Bronchial epithelial cell (primary cell): ENCODE results near the gene ADAM12. TPM values are rescaled to one million over a fixed set of nuclear protein-coding genes. Genes with fewer than 3 reads are reported as not detected.

ENCODE experiments used
- DNase-seq: peaks from one replicate; pipeline ENCODE4 v3.0.0-alpha.2; 2010; ENCODE audit warnings: low read depth
- FAIRE-seq: peaks from 2 replicates; lab custom pipeline; 2011; peaks lifted over from hg19 to GRCh38; lab: Jason Lieb, UNC
- H3K27me3 ChIP-seq: 2 replicates; pipeline ENCODE4 v1.5.1; 2011; ENCODE audit warnings: low read length; ENCODE audit not compliant: control insufficient read depth, insufficient read depth
- H3K36me3 ChIP-seq: 2 replicates; pipeline ENCODE4 v1.5.1; 2011; ENCODE audit warnings: low read length; ENCODE audit not compliant: control insufficient read depth, insufficient read depth
- H3K4me3 ChIP-seq: 2 replicates; pipeline ENCODE4 v1.5.1; 2011; ENCODE audit warnings: mild to moderate bottlenecking, low read depth, low read length, control low read depth
- total RNA-seq: library from RNA; depleted of rRNA; stranded (reverse); fragments of >200 nt; gene quantifications from 2 replicates; pipeline ENCODE4 v1.2.1, GENCODE V29; 2014
- TF ChIP-seq, protein P1 (sequence below): IDR thresholded peaks from 2 replicates; pipeline ENCODE4 v1.5.1; 2011; ENCODE audit warnings: mild to moderate bottlenecking, moderate library complexity, low read length, control low read depth, inconsistent platforms; ENCODE audit not compliant: insufficient read depth, severe bottlenecking

ADAM12 gene
- total RNA-seq, 1 donor from 2014 or later = 1.8 TPM

DNA sequence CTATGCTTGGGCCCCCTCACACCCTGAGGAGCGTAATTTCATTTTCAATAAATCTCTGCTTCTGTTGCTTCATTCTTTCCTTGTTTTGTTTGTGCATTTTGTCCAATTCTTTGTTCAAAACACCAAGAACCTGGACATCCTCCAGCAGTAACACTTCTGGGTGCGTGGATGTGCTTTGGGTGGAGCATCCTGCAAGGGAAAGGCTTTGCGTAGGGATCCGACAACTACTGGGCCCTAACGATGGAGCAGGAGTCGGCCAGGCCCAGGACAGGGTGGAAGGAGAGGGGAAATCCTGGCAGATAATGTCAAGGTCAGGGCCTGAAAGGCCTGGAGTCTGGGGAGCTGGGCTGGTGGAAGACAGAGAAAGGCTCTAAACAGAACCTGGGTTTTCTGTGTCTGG lies 231.8 kb downstream of the ADAM12 start:
- H3K27me3 ChIP-seq = no peaks in the 10 kb centered on the region
- TF ChIP-seq, protein P1, sequence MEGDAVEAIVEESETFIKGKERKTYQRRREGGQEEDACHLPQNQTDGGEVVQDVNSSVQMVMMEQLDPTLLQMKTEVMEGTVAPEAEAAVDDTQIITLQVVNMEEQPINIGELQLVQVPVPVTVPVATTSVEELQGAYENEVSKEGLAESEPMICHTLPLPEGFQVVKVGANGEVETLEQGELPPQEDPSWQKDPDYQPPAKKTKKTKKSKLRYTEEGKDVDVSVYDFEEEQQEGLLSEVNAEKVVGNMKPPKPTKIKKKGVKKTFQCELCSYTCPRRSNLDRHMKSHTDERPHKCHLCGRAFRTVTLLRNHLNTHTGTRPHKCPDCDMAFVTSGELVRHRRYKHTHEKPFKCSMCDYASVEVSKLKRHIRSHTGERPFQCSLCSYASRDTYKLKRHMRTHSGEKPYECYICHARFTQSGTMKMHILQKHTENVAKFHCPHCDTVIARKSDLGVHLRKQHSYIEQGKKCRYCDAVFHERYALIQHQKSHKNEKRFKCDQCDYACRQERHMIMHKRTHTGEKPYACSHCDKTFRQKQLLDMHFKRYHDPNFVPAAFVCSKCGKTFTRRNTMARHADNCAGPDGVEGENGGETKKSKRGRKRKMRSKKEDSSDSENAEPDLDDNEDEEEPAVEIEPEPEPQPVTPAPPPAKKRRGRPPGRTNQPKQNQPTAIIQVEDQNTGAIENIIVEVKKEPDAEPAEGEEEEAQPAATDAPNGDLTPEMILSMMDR = no peak
- H3K36me3 ChIP-seq = no peaks in the 10 kb centered on the region
- no peak for FAIRE-seq
- DNase-seq = no peak
- H3K4me3 ChIP-seq = no peak overlapping the region

DNA sequence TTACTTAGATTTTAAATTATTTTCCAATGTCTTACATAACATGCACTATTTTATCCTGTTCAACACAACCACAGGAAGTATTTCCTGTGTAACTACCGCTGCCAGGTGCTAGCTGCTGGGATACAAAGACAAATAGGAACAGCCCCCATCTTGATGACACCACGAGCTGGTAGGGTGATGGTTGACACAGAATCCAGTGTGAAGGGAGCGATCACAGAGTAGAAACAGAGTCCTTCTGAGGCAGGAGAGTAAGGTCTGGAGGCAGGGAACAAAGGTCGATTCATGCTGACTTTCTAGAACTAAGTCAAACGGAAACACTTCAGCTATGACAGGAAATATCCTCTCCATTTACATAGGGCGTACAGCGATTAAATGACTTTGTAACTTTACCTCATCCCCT lies 232.3 kb downstream of the ADAM12 start:
- TF ChIP-seq, protein P1 = no peak
- peak; percentile 75 for DNase-seq
- H3K4me3 ChIP-seq = no peak overlapping the region
- no peaks in the 10 kb centered on the region for H3K36me3 ChIP-seq
- no peaks in the 10 kb centered on the region for H3K27me3 ChIP-seq
- FAIRE-seq = no peak

DNA sequence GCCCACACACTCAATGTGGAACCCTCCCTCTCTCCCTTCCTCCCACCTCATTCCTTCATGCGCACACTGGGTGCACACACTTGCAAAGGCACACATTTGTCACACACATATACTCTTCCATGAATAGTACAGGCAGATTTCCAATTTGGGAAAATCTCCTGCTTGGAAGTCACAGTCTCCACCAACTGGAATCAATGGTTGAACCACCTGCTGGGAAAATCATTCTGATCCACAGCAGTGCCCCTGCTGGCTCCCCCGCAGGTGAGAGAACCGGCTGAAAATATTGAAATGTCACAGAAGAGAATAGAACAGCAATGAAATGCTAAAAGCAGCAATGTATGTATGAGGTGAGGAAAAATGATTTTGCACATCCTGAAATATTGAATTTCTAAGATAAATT lies 232.7 kb downstream of the ADAM12 start:
- TF ChIP-seq, protein P1 = no peak
- Histone ChIP-seq H3K27me3 (no peaks in the 10 kb centered on the region), H3K4me3 (no peak overlapping the region), H3K36me3 (no peaks in the 10 kb centered on the region)
- no peak for DNase-seq
- no peak for FAIRE-seq

DNA sequence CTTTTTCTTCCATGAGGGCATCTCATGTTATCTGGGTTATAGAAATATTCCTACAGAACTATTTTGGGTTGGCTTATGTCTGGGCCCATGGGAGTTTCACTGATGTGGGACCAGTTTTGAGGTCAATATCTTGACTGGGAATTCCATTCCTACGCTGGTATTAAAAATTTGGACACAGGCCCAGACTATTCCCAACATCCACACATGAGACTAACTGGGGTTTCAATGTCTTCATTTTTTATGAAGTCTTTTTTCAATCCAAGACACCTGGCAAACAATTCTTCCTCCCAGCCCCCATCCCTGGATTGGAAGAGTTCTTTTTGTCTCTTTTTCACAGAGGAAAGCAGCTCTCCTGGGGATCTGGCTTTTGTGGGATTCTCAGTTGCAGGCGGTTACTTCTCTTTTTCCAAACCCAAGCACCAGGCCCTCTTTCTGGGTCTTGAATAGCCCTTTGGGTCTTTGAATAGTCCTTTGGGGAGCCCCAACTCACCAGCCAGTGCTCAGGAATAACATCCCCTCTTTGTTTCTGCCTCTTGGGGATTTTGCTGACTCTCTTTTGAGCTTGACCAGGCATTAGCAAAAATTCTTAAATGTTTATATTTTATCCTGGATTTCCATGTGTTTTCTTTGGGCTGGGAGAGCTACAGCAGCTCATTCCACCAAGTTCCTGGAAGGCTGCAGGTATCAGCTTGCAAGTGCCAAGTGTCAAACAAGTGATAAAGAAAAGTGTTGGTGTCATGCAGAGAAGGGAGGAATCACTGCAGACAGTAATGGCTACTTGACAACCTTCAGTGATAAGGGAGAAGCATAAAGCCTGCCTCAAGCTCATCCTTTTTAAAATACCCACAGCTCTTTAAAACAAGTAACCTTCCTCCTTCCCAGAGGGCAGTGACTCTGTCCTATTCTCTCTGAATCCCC lies 234.3 kb downstream of the ADAM12 start:
- TF ChIP-seq, protein P1 = no peak
- no peaks in the 10 kb centered on the region for H3K36me3 ChIP-seq
- FAIRE-seq (no peak), DNase-seq (no peak)
- no peaks in the 10 kb centered on the region for H3K27me3 ChIP-seq
- no peak overlapping the region for H3K4me3 ChIP-seq

DNA sequence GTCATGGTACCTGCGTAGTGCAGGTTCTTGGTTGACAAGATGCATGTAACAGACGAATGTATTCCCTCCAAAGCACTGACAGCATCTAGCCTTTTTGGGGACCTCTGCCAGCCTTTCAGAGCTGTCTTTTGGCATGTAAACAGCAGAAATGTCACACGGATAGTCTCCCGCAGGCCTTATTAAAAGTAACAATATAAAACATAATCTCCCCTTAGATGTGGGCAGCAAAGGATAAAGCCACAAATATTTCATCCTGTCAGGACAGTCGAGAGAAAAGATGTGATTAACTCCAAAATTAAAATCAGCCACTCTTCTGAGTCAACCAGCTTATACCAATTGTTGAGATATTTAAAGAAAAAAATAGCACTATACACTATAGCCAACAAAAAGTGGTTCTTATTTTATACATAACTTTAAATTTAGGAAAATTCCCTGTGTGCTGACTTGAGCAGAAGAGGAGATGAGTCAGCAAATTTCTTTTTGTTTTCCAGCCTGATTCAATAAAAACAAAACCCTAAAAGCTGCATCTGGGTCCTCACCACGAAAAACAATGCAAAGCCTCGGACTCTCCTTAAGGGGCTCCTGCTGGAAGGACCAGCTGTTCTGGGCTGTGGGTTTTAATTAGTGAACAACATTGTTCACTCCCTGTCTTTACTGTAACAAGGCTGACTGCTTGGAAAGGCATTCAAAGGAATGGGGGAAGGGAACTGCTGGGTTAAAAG lies 240.2 kb downstream of the ADAM12 start:
- FAIRE-seq (no peak), DNase-seq (peak; percentile 9)
- H3K4me3 ChIP-seq = no peak overlapping the region
- TF ChIP-seq, protein P1 = no peak
- no peaks in the 10 kb centered on the region for H3K36me3 ChIP-seq
- no peaks in the 10 kb centered on the region for H3K27me3 ChIP-seq
